Amniotic stem cell (primary cell): Measurements from ENCODE around the gene DCTN2.
"Not testable (repeated sequence)": the region's sequence is repeated elsewhere in the genome, so short reads cannot be mapped to it uniquely, and the experiment has no call there.

Experiments
- DNase-seq: peaks from one replicate; lab custom pipeline; 2025; lab: John Stamatoyannopoulos, UW

Gene DCTN2

GRCh38 chr12:57576613-57577160 is 29.7 kb upstream of the DCTN2 start:
- DNase-seq: no peak

GRCh38 chr12:57575771-57576612 is 29.0 kb upstream of the DCTN2 start:
- DNase-seq: no peak

DNA sequence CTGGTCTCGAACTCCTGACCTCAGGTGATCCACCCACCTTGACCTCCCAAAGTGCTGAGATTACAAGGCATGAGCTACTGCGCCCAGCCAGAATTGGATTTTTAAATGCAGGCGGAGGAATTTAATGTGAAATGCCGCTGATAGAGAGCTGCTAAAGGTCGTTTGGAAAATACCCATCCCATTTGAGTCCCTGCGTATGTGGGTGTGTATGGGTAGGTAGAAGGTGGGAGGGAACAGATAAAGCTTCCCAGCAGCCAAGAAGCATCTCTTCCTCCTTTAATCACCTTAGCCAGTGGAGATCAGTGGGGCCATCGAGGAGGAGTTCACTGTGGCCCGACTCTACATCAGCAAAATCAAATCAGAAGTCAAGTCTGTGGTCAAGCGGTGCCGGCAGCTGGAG is 27.8 kb upstream of the DCTN2 start:
- DNase-seq: no peak

DNA sequence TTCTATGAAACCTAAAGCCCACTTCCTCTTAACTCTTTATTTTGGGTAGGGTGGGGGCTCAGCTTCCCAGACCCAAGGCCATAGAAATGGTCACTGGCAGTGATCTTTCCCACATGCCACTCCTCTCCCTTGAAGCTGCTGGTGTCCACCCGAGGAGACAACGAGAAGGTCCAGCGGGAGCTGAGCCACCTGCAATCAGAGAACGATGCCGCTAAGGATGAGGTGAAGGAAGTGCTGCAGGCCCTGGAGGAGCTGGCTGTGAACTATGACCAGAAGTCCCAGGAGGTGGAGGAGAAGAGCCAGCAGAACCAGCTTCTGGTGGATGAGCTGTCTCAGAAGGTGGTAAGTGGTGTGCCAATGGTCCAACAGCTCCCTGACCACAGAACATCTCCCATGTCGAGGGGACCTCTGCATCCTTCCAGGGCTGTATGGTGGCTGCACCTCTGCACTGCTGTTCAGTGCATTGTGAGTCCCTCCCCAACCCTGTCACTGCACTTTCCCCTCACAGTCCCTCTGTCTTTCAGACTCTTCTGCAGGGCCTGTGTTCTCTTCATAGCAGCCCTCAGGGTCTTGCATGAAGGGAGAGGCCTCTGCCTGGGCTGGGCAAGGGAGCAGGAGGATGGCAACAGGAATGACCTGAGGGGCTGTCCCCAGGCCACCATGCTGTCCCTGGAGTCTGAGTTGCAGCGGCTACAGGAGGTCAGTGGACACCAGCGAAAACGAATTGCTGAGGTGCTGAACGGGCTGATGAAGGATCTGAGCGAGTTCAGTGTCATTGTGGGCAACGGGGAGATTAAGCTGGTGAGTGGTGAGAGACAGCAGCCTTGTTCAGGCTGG is 25.2 kb upstream of the DCTN2 start:
- no peak for DNase-seq

- not testable (repeated sequence) for DNase-seq
Measured at GRCh38 chr12:57570438-57570837, 23.4 kb upstream of the DCTN2 start.

- DNase-seq: no peak
Measured at GRCh38 chr12:57569858-57570257, 22.9 kb upstream of the DCTN2 start.

DNA sequence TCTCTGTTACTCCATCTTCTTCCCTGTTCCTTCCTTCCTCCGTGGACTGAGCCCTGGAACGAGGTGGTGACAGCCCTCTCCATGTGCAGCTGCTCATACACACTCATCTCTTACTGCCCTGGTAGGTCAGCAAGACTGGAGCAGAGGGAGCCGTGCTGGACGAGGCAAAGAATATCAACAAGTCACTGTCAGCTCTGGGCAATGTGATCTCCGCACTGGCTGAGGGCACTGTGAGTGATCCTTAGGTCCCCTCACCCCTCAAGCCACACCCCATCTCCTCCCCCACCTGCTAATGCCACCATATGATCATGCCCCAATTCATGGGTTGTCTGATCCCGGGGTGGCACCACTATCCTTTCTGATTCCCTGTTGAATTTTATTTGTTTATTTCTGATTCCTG is 21.8 kb upstream of the DCTN2 start:
- DNase-seq: no peak

DNA sequence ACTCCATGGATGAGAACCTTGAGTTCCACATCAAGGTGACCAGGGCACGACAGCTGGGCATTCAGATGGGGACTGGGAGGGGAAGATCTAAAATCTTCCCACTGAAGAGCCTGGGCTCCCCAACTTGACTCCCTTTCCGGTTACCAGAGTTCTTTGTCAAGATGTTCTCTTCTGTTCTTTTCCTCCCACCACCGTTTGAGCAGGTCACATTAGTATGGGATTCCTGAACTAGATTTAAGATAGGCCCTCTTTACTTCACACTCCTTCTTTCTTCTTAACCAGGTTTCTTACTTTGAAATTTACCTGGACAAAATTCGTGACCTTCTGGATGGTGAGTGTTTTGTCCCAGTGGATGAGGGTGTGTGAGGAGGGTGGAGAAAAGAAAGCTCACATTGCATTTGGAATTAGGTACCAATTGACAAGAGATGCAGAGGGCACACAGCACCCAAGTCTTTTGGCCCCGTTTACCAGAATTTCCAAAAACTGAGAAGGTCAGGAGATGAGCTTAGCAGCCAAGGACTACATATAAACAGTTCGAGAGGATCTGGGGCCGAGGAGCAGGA is 17.3 kb upstream of the DCTN2 start:
- no peak for DNase-seq

- no peak for DNase-seq
Measured at GRCh38 chr12:57563358-57563757, 16.4 kb upstream of the DCTN2 start.

DNA sequence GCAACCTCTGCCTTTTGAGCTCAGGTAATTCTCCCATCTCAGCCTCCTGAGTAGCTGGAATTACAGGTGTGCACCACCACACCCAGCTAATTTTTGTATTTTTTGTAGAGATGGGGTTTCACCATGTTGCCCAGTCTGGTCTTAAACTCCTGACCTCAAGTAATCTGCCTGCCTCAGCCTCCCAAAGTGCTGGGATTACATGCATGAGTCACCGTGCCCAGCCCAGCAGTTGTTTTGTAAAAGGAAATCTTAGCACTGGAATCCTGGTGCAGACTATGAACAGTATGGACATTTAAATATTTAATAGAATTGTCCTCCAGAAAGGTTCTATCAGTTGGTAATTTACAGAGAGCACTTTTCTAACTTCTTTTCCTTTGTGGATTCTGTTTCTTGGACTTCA is 14.1 kb upstream of the DCTN2 start:
- peak; percentile 13 for DNase-seq

- no peak for DNase-seq
Measured at GRCh38 chr12:57560516-57560915, 13.5 kb upstream of the DCTN2 start.

- no peak for DNase-seq
Measured at GRCh38 chr12:57558864-57559263, 11.9 kb upstream of the DCTN2 start.

DNA sequence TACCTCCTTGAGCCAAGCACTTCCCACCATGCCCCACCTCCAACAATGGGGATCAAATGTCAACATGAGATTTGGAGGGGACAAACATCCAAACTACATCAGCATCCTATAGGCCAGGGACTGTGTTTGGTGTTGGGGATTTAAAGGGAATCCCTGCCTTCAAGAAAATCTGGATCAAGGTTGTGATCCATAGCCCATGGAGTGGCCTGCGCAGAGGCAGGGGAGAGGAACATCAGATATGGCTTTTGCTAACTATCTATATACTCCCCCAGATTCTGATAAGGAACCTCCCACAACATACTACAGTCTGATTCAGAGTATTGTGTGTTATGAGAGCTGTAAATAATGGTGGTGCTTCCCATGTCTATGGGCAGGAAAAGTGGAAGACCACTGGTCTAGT is 7.9 kb upstream of the DCTN2 start:
- DNase-seq: no peak

- no peak for DNase-seq
Measured at GRCh38 chr12:57554453-57554852, 7.5 kb upstream of the DCTN2 start.

DNA sequence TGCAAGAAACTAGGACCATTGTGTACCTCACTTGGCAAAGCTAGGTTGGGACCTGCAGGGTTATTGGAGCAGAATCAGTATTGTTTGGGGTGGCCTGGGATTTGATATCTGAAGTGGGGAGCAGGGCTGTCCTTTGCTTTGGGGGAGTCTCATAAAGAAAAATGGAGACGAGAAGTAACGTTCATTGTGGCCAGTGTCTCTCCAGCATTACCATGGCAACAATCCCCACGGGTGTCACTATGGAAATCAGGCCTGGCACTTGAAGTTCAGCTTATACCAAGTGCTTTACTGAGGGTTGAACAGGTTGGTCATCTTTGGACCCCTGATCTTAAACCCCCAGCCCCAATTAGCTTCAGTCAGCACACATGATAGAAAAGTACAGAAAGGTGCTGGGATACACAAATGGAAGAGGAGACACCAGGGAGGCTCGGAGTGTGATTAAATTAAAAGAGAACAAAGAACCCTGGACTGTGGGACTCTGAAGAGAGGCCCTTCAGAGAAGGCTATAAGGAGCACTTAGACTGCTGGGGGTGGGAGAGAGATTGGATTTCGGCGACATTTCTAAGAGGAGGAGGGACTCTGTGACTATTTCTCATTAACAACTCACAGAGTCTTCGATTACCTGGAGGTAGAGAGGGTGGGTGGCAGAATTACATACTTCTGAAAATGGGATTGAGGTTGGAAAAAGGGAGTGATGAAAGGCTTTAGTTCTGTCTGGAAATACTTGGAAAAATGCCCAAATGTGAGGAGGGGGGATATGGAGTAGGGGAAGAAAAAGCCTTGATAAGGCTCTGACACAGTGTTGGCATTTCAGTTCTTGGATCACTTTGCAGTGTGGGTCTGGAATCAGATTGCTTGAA is 6.6 kb upstream of the DCTN2 start:
- no peak for DNase-seq

GRCh38 chr12:57552835-57553313 is 5.9 kb upstream of the DCTN2 start:
- no peak for DNase-seq

- no peak for DNase-seq
Measured at GRCh38 chr12:57552306-57552651, 5.3 kb upstream of the DCTN2 start.

- DNase-seq: no peak
Measured at GRCh38 chr12:57551637-57552305, 4.8 kb upstream of the DCTN2 start.

DNA sequence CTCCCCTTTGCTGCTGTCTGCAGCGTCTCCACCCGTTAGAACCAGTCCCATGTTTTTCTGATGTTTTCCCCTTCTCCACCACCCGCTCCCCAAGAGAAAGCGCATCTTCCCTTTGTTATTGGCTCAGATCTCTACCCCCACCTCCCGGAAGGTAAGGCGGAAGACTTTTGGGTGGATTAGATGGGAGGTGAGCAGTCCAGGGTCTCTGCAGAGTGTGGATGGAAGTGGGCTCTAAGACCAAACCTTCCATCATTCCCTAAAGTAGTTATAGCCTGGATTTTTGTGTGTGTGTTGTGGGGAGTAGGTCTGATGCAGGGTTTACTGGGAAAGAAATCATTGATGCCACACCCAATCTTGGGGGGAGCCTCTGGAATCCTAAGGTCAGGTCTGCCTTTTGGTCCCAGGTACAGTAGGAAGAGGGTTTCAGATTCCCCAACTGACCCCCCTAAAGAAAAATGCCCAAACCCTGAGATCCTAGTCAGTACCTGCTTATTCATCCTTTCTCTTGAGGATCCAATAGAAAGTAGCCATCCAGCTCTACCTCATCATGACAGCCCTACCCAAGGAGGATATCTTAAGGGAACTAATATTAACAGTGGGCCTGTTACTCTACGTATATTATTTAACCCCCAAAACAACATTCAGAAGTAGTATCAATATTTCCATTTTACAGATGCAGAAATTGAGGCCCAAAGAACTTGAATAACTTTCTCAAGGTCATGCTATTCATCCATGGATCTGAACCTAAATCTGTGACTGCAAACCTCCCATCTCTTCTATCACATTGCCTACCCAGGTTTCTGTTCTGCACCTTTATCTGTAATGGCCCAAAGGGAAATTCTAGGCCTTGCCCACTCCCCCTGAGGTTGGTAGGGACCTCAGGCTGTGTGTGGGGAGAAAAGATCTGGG is 3.9 kb upstream of the DCTN2 start:
- no peak for DNase-seq
